Vagina (tissue), 2 donors: ENCODE results near the gene ATP5ME. TPM values are rescaled to one million over a fixed set of nuclear protein-coding genes. Genes with fewer than 3 reads are reported as not detected.

Experiments used
- DNase-seq, 2 donors: peaks; one replicate each; pipeline ENCODE4 v3.0.0-alpha.2; 2017; ENCODE audit errors: extremely low spot score in 2 of 2
- H3K27ac ChIP-seq: fragments of 200-600 bp; sonication (generic); one replicate; pipeline ENCODE4 v1.5.1; 2019
- H3K27me3 ChIP-seq: fragments of 200-600 bp; sonication (generic); one replicate; pipeline ENCODE4 v1.5.1; 2019
- H3K36me3 ChIP-seq, 2 donors: fragments of 200-600 bp; sonication (generic); one replicate each; pipeline ENCODE4 v1.5.1; 2017 to 2019
- H3K4me1 ChIP-seq: fragments of 200-600 bp; sonication (generic); one replicate; pipeline ENCODE4 v1.5.1; 2019
- H3K4me3 ChIP-seq, 2 donors: fragments of 200-600 bp; sonication (generic); 1 replicate in 1 of 2; 2 replicates in 1 of 2; pipeline ENCODE4 v1.5.1; 2016 to 2019
- H3K9me3 ChIP-seq: fragments of 200-600 bp; sonication (generic); one replicate; pipeline ENCODE4 v1.5.1; 2019
- CTCF ChIP-seq, 3 experiments: fragments of 450-650 bp in 2 of 3; fragments of 200-600 bp in 1 of 3; sonication (generic) in 1 of 3; IDR thresholded peaks; one replicate each; pipeline ENCODE4 v1.5.1; 2017 to 2019; ENCODE audit warnings: antibody characterized with exemption in 3 of 3, mild to moderate bottlenecking in 2 of 3, moderate library complexity in 2 of 3
- POLR2A ChIP-seq, 2 donors: fragments of 450-650 bp; IDR thresholded peaks; one replicate each; pipeline ENCODE4 v1.6.1; 2017; ENCODE audit warnings: antibody characterized with exemption in 2 of 2, mild to moderate bottlenecking in 2 of 2, moderate library complexity in 2 of 2
- POLR2AphosphoS5 ChIP-seq, 2 donors: sonication (generic); formaldehyde crosslinking; IDR thresholded peaks; one replicate each; pipeline ENCODE4 v1.9.0; 2017; ENCODE audit warnings: antibody characterized with exemption in 2 of 2, mild to moderate bottlenecking in 2 of 2, low read depth in 1 of 2; ENCODE audit not compliant: insufficient read depth in 1 of 2
- intact Hi-C: fragments of 100-400 bp; cut with DNase I; formaldehyde crosslinking; loops from one replicate; pipeline ENCODE4 v1.15.1; 2023
- total RNA-seq: library from RNA; depleted of rRNA; stranded (reverse); fragments of >200 nt; gene quantifications from one replicate; pipeline ENCODE4 v1.2.3, GENCODE V29; 2016

Gene ATP5ME
- total RNA-seq, 1 donor from 2014 or later, result 181 TPM

- Histone ChIP-seq H3K9me3 (no peaks in the 10 kb centered on the region), H3K4me1 (peaks cover 37% of the 10 kb centered on the region), H3K27ac (peak overlapping the region; percentile 60), H3K27me3 (no peaks in the 10 kb centered on the region), H3K36me3 (peaks cover 0 to 6% of the 10 kb centered on the region in 2 donors), H3K4me3 (no peak overlapping the region)
- no peak for DNase-seq
- TF ChIP-seq POLR2A (IDR thresholded peaks at IDR 0.05), result no peak
- no peak for TF ChIP-seq POLR2AphosphoS5 (IDR thresholded peaks at IDR 0.05; ENCODE audit: insufficient read depth in 1 of 2, low read depth in 1 of 2)
- TF ChIP-seq CTCF (IDR thresholded peaks at IDR 0.05), result no peak
- intact Hi-C loops, result no loop called here
Observed at GRCh38 chr4:720111-720860, 46.2 kb upstream of the ATP5ME start.

GRCh38 chr4:718460-718859, 44.4 kb upstream of the ATP5ME start:
- no peaks in the 10 kb centered on the region for H3K9me3 ChIP-seq
- intact Hi-C loops, result no loop called here
- H3K4me3 ChIP-seq, result no peak overlapping the region
- H3K4me1 ChIP-seq, result peaks cover 37% of the 10 kb centered on the region
- H3K27ac ChIP-seq, result no peak overlapping the region
- no peak for TF ChIP-seq POLR2A (IDR thresholded peaks at IDR 0.05)
- TF ChIP-seq CTCF (IDR thresholded peaks at IDR 0.05), result no peak
- no peak for TF ChIP-seq POLR2AphosphoS5 (IDR thresholded peaks at IDR 0.05; ENCODE audit: insufficient read depth in 1 of 2, low read depth in 1 of 2)
- no peak for DNase-seq
- no peaks in the 10 kb centered on the region for H3K27me3 ChIP-seq
- peaks cover 0 to 6% of the 10 kb centered on the region in 2 donors for H3K36me3 ChIP-seq

GRCh38 chr4:717601-718320, 43.7 kb upstream of the ATP5ME start:
- H3K4me1 ChIP-seq, result peaks cover 41% of the 10 kb centered on the region
- TF ChIP-seq CTCF (IDR thresholded peaks at IDR 0.05), result no peak
- no peak for TF ChIP-seq POLR2A (IDR thresholded peaks at IDR 0.05)
- no peak for TF ChIP-seq POLR2AphosphoS5 (IDR thresholded peaks at IDR 0.05; ENCODE audit: insufficient read depth in 1 of 2, low read depth in 1 of 2)
- no peak overlapping the region for H3K4me3 ChIP-seq
- H3K27ac ChIP-seq, result no peak overlapping the region
- no peaks in the 10 kb centered on the region for H3K9me3 ChIP-seq
- no peaks in the 10 kb centered on the region for H3K27me3 ChIP-seq
- intact Hi-C loops, result no loop called here
- no peaks in the 10 kb centered on the region for H3K36me3 ChIP-seq
- DNase-seq, result no peak

DNA sequence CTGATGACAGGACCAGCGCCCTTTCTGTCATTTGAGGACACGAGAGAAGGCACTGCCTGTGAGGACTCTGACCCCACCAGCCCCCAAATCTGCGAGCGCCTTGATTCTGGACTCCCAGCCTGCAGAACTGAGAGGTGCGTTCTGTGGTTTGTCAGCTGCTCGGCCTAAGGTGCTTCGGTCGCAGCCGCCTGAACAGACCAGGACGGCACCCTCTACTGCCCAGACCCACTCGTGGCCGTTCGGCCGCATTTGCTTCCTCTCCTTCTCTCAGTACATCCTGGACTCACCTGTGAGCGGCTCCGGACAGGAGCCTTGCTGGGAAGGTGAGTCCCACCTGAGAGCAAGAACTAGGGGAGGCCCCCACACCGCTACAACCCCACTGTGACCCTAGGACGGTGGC, 40.0 kb upstream of the ATP5ME start:
- H3K4me1 ChIP-seq, result peaks cover 28% of the 10 kb centered on the region
- no peak overlapping the region for H3K4me3 ChIP-seq
- H3K9me3 ChIP-seq, result no peaks in the 10 kb centered on the region
- H3K27me3 ChIP-seq, result no peaks in the 10 kb centered on the region
- intact Hi-C loops, result no loop called here
- TF ChIP-seq POLR2A (IDR thresholded peaks at IDR 0.05), result no peak
- TF ChIP-seq POLR2AphosphoS5 (IDR thresholded peaks at IDR 0.05; ENCODE audit: insufficient read depth in 1 of 2, low read depth in 1 of 2), result no peak
- no peak for TF ChIP-seq CTCF (IDR thresholded peaks at IDR 0.05)
- H3K27ac ChIP-seq, result no peak overlapping the region
- no peaks in the 10 kb centered on the region for H3K36me3 ChIP-seq
- DNase-seq, result no peak
